Measurements from ENCODE around the gene FGF11.

The FGF11 gene

DNA sequence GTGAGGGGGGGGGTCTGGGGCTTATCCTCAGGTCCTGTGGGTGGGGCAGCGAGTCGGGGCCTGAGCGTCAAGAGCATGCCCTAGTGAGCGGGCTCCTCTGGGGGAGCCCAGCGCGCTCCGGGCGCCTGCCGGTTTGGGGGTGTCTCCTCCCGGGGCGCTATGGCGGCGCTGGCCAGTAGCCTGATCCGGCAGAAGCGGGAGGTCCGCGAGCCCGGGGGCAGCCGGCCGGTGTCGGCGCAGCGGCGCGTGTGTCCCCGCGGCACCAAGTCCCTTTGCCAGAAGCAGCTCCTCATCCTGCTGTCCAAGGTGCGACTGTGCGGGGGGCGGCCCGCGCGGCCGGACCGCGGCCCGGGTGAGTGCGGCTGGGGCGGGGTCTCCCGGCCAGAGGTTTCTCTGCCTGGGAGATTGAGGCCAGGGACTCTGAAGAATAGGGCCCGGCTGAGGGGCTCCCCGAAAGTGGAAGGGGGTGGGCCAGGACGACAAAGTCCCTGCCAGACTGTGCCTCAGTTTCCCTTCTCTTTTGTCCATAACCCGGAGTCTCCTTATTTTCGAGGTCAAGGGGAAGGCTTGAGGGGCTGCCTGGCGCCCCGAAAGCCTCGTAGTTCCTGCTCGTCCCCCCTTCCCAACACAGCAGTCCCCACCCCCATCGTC, at the start of gene FGF11:
Gene FGF11 (plus strand): TSS at position 51 of the 651 bp plus-strand sequence. CDS start 109 bp downstream, at position 160.
- no peak for DNase-seq (ENCODE audit: low spot score)

DNA sequence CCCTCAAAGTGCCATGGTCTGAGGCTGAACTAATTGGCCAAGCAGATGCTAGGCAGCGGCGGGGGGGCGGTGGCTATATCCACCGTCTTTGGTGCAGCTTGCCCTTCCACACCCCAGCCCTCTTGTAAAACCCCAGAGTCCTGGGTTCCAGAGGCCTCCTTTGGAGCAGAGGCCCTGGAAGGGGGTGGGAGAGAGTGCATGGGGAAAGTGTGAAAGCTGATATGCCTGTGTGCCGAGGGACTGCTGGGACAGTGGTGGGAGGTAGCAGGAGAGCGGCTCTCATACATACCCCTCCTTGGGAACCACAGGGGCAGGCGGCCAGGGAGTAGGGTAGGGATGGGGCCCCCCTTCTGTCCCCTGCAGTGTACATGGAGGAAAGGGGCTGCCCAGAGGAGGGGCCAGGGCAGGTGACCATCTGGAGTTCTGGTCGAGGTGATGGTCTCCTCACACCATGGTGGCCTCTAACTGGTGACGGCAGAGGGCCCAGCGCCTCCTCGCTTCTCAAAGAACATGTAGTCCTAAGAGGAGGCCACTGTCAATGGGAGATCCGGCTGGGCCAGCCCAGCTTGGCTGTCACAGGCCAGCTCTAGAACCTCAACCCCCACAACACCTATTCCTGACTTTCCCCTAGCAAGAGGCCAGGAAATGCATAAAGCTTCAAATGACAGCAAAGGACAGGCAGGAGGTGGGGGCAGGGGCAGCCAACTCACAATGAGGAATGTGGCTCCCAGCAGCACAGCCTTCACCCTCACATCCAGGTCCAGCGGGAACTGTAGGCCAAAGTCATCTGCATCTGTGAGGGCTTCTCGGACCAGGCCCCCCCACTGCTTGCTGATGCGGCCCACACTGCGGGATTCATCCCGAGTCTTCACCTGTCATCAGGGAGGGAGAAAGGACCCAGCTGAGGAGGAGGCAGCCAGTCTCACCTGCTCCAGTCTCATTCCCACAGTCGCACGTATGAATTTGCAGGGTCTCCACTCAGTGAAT, 49.1 kb upstream of the FGF11 start:
- DNase-seq (ENCODE audit: low spot score), result no peak

DNA sequence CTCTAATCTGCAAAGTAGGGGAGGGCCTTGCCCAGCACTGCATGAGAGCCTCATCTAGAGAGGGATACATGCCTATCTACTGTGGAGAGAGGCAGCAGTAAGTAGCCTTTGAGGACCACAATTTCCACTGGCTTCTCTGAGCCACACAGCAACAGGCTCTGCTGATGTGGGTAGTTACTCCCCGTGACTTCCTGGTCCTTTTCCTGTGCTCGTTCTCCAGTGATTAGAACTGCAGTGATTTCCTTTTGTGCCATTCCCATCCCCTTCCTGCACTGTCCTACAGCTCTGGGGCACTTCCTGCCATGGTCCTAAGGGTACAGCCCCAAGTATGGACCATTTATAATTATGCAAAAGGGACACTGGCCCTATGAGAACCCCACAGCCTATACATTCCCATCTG, 48.0 kb upstream of the FGF11 start:
- DNase-seq (ENCODE audit: low spot score), result no peak

DNA sequence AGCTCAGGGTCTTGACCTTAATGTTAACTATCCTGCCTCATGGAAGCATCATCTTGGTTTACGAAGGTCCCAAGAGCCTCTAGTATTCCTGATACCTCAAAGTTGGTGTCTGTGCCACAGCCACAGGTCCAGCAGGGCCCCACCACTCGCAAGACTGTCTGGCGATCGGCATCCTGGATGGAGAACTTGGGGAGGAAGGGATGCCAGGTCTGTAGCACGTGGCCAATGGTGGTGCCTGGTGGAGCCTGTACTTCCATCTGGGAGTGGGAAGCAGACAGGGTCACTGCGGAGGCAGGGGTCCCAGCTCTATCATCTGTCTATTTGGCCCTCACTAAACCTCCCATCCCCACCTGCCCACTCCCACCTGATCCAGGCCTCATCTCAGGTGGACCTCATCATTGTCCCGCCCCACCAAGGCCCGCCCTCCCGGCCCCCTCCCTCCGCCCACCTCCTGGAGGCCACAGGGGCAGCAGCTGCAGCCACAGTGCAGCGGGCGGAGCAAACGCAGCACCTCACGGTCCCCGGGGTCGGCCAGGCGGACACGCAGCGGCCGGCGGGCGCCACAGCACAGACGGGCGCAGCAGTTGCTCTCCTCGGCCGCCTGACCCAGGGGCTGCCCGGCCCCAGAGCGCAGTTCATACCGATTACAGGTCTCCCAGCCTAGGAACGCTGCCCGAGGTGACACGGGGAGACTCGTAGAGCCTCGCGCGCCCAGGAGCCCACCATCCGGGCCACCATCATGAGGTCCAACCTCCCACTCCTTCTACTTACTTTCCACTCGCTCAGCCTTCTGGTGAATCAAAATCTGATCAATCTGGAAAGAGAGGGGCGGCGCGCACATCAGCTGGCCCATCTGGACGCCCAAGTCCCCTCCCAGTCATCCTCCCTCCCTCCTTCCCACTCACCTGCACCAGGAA, 46.4 kb upstream of the FGF11 start:
- no peak for DNase-seq (ENCODE audit: low spot score)

DNA sequence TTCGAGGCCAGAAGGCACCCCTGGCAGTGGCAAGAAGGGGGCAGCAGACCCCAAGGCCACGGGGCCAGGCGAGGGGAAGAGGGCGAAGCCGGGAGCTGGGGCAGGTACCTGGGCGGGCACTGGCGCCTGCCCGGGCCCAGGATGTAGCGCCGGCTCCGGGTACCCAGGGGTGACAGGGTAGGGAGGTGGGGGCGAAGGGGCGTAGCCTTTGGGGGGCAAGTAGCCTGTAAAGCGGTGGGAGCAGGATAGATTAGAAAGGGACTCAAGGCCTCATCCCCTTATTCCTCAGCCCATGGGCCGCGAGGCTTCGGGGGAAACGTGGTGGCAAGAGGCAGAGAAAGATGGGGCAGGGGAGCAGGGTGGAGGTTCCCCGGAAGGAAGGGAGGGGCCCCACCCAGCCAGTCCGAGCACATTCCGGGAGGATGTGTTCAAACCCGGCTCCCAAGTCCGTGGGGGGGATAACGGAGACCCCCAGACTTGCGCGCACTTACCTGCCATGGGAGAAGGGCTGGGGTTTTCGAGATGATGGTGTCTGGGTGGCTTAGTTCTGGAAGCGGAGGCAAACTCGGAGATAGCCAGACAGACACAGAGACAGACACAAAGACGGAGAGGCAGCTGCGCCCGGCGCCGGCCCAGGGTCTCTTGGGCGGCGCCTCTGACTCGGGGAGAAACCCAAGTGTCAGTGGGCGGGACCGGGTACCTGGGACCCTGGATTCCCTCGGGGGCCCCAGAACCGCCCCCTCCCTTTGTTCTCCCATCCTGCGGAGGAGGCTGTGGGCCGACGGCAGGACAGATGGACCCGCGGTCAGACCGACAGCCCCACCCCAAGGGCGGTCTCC, 45.5 kb upstream of the FGF11 start:
- DNase-seq (ENCODE audit: low spot score), result peak; percentile 47

DNA sequence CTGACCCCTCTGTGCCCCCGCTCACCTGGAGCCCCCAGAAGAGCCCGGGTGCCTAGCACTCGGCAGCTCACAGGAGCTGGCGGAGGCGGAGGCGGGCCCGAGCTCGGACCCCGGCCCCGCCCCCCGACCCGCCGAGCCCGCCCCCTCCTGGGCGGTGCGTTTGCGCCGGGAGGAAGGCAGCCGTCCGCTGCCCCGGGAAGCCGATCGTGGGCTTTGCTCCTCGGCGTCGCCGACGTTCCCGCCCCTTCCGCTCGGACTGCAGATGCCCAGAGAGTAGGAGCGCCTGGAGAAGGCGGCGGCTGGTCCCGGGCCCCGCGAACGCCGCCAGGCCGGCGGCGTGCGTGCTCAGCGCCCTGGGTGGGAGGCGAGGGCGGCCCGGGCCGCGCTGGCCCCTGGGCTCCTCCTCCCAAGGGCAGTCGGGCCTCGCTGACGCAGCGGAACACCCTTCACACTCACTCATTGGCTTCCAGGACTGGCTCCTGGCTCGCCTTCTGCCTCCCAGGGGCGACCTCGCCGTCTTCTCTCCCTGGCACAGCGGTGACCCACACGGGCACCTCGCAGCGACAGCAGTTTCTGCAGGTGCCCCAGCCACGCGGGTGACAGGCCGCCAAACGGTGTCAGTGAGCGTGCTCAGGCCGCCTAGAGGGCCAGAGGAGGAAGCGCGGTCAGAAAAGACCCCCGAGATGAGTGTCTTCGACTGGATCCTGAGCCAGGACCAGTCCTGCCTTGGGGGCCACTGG, 44.7 kb upstream of the FGF11 start, which contains the start of gene PLSCR3:
Gene PLSCR3 (minus strand): TSS at position 74 of the 740 bp plus-strand sequence. CDS start 415 bp downstream, outside the sequence.
- DNase-seq (ENCODE audit: low spot score), result peak; percentile 96

DNA sequence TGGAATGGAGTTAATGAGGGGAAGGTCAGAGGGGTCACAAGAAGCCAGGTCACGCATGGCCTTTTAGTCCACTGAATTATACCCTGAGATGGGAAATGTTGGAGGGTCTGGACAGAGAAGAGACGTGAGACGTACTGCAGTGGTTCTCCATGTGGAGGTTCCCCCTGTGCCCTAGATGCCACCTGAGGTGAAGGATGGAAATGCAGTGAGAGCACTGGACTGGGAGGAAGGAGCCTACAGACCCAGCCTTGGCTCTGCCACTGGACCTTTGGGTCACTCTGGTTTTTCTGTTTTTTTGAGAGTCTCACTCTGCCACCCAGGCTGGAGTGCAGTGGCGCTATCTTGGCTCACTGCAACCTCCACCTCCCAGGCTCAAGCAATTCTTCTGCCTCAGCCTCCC, 43.2 kb upstream of the FGF11 start:
- DNase-seq (ENCODE audit: low spot score), result no peak

DNA sequence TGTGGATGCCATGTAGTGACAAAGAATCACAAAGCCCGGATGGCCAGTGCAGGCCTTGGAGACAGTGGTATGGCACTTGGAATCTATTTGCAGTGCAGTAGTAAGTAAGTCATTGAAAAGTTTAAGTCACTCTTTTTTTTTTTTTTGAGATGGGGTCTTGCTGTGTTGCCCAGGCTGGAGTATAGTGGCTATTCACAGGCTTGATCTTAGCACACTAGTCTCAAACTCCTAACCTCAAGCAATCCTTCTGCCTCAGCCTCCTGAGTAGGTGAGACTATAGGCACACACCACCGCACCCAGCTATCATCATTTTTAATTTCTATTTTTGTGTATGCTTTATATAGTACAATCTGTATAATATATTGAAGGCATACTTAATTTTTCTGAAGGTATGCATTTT, 40.7 kb upstream of the FGF11 start:
- DNase-seq (ENCODE audit: low spot score), result no peak

DNA sequence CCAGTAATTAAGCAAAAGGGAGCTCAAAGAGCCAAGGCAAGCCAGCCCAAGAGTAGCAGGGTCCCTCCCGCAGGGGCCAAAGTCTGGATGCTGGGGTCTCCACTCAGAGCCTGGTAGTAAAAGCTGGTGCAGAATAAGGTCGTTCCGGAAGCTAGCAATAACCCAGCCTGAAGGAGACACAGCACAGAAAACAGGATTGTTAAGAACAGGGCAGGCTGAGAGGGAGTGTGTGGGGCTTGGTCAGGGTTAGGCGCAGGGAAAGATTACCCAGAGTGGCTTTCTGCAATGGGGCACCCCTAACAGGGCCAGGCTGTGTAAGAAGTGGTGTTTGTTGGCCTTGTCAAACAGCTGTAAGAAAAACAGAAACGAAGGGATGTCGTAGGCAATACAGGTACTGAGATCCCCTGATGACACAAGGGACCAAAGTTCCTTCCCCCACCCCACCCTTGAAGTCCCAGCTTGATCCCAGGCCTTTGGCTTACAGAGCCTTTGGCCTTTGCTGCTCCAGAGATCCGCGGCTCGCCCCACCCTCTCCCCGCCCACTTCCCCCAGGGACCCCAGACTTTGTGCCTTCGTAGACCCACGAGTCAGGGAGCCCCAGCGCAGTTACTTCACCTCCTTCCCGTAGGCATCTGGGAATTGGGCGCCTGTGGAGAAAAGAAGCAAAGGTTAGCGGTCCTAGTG, 36.1 kb upstream of the FGF11 start:
- DNase-seq (ENCODE audit: low spot score), result peak; percentile 36

DNA sequence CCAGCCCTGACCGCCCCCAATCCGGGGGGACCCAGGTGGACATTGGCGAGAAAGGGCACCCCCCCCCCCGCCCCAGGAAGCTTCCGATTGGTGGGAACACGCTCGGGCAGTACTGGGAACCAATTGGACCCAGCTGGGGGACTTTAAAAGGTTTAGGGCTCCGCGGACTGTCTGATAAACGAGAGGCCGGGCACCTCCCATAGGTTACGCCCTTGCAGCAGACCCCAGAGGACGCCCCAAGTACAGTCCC, 35.7 kb upstream of the FGF11 start:
- DNase-seq (ENCODE audit: low spot score), result peak; percentile 78

DNA sequence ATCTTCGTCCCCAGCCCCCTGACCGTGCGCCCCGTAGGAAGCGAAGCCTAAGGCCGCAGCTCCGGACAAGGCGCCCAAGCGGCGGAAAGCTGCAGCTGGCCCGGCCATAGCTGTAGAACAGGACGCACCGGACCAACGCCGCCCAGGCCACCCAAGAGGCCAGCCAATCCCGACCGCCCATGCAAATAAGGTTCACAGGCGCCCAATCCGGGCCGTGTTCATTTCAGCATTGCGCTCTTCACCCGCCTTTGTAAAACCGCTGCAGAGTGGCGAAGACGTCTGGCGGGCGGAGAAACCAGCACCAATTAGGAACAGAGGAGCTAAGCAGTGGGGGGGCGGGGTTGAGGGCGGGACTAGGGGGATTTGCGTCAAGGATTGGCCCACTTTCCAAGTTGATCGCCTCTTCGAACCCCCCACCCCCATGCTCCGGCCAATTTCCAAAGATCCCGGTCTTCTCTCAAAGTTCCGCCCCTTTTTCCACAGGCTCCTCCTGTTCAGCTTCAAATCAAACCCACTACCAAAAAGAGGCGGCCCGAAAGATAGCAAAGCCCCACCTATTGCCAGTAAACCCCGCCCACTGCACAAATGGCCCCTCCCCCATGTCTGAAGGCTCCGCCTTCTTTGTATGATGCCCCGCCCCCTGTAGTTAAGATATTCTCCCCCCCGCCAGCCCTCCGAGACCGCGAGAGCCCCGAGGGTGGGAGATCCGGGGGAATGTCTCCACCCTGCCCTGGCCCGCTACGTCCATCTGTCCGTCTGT, 35.2 kb upstream of the FGF11 start, which contains the start of gene TMEM256:
Gene TMEM256 (minus strand): TSS at position 121 of the 760 bp plus-strand sequence. CDS start 13 bp downstream, at position 108.
- DNase-seq (ENCODE audit: low spot score), result peak; percentile 95

DNA sequence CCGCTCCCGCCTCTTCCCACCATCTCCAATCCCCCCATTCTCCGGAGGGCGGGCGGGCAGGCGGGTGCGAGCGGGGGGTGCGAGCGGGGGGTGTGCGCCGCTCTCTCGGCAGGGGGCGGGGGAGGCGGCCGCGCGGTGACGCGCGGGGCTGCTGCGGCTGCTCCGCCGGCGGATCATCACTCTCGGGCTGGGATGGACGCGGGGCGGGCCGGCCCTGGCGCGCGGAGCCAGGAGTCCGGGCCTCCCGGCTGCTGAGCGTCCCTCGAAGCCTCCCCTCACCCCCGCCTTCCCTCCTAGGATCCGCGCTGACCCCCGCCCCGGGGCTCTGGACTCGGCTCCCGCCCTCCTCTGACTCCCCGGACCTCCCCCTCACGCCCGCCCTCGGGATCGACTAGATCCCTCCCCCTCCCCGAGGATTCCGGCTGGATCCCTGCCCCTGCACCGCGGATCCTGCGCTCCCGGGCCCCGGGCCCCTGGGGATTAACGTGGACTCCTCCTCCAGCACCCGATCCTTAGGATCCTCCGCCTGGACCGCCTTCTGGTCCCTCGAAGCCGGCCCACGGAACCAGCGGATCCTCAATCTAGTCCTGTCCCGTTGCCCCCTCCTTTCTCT, 34.5 kb upstream of the FGF11 start:
- peak; percentile 89 for DNase-seq (ENCODE audit: low spot score)

DNA sequence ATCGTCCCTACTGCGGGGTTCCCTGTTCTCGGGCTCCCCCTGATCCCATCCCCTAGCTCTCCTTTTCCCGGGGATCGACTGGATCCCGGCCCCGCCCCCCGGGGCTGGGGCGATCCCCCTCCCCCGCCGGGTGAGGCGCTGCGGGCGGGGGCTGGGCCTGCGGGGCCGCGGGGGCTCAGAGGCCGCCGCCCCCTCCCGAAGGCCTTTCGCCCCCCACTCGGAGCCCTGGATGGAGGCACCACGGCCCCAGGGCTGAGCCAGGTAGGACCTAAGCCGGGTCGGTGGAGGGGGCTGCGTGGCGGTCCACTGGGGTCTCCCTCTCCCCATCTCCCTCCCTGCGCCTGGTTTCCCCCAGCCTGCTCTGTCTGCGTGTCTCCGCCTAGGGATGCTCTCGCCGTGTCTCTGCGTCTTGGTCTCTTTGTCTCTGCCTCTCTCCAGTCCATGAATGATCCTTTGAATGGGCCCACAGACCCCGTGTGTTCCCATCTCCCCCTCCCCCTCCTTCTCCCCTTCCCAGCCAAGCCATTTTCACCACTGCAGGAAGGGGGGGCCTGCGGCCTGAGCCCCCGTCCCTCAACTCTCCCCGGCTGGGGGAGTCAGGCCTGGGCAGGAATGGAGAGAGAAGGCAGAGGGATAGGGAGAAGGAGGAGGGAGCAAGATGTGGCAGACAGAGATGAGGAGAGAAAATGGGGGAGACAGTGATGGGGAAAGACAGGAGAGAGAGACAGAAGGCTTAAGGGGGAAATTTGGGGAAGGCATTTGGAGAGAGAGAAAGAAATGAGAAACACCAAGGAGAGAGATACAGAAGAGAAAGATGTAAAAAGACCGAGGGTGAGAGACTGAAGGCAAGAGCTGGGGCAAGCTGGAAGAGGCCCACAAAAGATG, 33.7 kb upstream of the FGF11 start:
- DNase-seq (ENCODE audit: low spot score), result peak; percentile 47

DNA sequence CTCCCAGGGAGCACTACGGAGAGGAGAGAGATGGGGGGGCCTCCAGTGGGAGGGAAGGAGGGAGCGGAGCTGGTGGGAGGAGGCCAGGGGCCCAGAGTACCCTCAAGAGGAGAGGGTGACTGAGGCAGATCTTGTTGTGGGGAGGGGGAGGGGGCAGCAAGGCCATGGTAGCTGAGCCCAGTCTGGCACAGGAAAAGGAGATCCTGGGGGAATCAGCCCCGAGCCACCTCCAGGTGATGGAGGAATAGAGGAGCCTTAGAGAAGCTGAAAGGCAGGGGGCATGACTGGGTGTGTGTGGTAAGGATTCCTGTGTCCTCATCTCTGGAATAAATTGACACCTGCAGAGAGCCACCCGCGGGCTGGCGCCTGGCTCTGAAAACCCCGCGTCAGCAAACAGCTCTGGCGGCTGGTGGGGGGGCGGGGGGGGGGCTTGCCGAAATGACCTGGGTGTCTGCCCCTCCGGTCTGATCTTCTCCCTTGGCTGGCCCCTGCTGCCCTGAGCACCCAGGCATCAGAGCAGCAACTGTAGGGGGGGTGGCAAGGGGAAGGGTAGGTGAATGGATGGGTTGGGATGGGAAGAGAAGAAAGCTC, 33.0 kb upstream of the FGF11 start:
- DNase-seq (ENCODE audit: low spot score), result no peak

DNA sequence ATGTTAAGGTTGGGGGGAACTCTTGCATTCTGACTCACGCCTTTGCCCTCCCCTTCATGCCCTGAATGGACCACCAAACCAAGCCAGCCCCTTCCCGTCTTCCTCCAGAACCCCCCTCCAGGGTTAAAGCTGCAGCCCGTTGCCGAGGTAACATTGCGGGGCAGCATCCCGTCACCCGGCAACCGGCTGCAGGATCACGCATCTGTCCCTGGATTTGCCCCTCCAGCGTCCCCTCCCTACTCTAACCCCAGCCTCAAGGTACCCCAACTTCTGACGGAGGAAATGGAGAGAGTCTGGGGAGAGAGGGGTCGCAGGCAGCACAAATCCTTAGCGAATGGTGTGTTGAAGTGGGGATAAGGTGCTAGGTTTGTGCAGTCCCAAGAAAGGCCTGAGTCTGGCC, 32.2 kb upstream of the FGF11 start:
- no peak for DNase-seq (ENCODE audit: low spot score)

DNA sequence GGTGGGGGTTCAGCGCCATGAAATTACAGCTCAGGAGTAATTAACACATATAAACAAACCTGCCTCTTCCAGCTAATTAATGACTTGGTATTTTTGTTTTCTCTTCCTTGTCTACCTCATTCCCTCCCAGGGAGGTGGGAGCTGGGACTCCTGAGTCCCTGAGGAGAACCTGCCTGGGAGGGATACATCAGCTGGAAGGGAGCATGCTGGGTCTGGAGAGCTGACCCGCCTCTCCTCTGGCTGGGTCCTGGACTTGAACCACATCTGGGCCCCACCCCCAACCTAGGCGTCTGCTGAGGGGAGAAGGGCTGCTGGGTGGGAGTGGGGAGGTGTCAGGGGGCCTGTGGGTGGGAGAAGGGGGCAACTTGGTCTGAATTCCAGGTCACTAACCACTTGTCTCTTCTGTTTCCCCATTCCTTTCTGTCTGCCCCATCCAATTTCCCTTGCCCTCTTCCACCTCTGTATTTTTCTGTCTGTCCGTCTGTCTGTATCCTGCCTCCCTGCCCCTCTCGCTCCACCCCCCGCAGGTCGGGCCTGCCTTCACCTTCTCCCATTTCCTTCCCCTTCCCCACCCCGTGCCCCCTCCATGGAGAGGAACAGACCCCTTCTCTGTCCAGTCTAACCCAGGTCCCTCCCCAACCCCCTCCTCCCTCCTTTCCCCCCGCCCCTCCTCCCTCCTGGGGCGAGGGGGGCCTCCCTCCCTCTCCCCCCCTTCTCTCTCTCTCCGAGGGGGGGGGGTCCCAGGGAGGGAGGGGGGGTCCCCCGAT, 31.6 kb upstream of the FGF11 start, which contains the start of gene NLGN2:
Gene NLGN2 (plus strand): TSS at position 361 of the 767 bp plus-strand sequence. CDS start 411 bp downstream, outside the sequence.
- no peak for DNase-seq (ENCODE audit: low spot score)
